Measurements from ENCODE around the gene MAP6. TPM values are rescaled to one million over a fixed set of nuclear protein-coding genes. Genes with fewer than 3 reads are reported as not detected.

Gene MAP6
- total and polyA plus RNA-seq, 9 of the 15 experiments (the other 6 are each of a cell fraction or from before 2014, with no cell fraction given) = not detected

DNA sequence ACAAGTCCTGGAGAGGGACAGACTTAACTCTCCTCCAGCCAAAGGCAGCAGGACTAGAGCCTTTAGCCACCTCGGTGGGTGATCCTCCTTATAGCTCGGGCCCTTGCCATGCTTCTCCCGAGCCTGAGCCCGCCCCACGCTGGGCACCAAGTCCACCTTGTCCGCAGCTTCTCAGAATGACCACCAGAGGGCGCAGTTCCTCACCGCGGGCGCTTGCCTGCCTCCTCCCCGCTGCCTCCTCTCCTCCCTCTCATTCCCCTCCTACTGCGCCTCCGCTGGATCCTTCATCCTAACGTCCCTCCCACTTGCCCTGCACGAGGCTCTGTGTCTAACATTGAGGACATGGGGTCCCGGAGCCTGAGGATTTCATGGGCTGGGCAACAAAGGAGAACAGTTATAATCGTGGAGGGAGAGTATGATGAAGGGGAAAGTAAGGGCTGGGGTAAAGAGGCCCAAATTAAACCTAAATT, 37.5 kb upstream of the MAP6 start (continued):
- TF ChIP-seq RAD21 (CRISPR knock-in tag; conservative IDR thresholded peaks at IDR 0.05 in 1 of 2, IDR thresholded peaks at IDR 0.05 in 1 of 2) = peak; percentile 51 to 75; a peak in 3 of 4 replicates
- TF ChIP-seq PHF20 (IDR thresholded peaks at IDR 0.05; ENCODE audit: partially characterized antibody) = no peak

DNA sequence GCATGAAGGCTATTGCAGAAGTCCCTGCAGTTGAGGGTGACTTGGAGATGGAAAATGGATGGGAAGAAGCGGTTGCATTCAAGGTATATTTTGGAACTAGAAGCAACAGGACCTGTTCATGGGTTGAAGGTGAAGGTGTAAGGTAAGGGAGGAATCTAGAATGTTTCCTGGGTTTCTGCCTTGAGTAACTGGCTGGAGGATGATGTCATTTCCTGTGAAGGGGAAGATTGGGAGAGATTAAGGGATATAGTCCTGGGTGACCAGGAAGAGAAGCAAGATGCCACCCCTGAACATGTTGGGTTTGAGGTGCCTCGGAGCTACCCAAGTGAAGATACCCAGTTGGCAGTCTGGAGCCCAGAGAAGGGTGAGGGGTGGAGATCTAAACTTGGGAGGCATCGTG, 36.7 kb upstream of the MAP6 start:
- no peak for DNase-seq (ENCODE audit: extremely low read depth in 1 of 4, low spot score in 3 of 4)
- TF ChIP-seq ID3 (CRISPR knock-in tag; IDR thresholded peaks at IDR 0.05) = no peak
- no peak for TF ChIP-seq ID3 (tag; IDR thresholded peaks at IDR 0.05)
- TF ChIP-seq, protein P1, sequence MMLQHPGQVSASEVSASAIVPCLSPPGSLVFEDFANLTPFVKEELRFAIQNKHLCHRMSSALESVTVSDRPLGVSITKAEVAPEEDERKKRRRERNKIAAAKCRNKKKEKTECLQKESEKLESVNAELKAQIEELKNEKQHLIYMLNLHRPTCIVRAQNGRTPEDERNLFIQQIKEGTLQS (IDR thresholded peaks at IDR 0.05) = peak; percentile 75
- TF ChIP-seq, protein P1 (CRISPR knock-in tag; conservative IDR thresholded peaks at IDR 0.05) = no peak
- TF ChIP-seq ZNF644 (tag; IDR thresholded peaks at IDR 0.05; ENCODE audit: low read depth) = no peak
- no peak for TF ChIP-seq ELF4 (CRISPR knock-in tag; IDR thresholded peaks at IDR 0.05)
- TF ChIP-seq JUND (IDR thresholded peaks at IDR 0.05; ENCODE audit: borderline replicate concordance, low read depth, low read length) = peak; percentile 46; the same call in 1 of the 2 replicates
- TF ChIP-seq JUND (tag; IDR thresholded peaks at IDR 0.05; ENCODE audit: borderline replicate concordance, low read depth, low read length) = no peak
- TF ChIP-seq, protein P2, sequence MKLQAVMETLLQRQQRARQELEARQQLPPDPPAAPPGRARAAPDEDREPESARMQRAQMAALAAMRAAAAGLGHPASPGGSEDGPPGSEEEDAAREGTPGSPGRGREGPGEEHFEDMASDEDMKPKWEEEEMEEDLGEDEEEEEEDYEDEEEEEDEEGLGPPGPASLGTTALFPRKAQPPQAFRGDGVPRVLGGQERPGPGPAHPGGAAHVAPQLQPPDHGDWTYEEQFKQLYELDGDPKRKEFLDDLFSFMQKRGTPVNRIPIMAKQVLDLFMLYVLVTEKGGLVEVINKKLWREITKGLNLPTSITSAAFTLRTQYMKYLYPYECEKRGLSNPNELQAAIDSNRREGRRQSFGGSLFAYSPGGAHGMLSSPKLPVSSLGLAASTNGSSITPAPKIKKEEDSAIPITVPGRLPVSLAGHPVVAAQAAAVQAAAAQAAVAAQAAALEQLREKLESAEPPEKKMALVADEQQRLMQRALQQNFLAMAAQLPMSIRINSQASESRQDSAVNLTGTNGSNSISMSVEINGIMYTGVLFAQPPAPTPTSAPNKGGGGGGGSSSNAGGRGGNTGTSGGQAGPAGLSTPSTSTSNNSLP (IDR thresholded peaks at IDR 0.05; ENCODE audit: borderline replicate concordance, low read depth, low read length) = no peak
- TF ChIP-seq ATF7 (IDR thresholded peaks at IDR 0.05) = peak; percentile 73
- no peak for TF ChIP-seq IFI16 (CRISPR knock-in tag; IDR thresholded peaks at IDR 0.05)
- no peak for TF ChIP-seq PURB (CRISPR knock-in tag; IDR thresholded peaks at IDR 0.05; ENCODE audit: low read depth)
- TF ChIP-seq GABPA (tag; conservative IDR thresholded peaks at IDR 0.05; ENCODE audit: low read depth) = peak; percentile 59
- no peak for TF ChIP-seq ZNF699 (CRISPR knock-in tag; IDR thresholded peaks at IDR 0.05; ENCODE audit: insufficient replicate concordance)
- TF ChIP-seq ZNF280A (IDR thresholded peaks at IDR 0.05; ENCODE audit: low read depth, partially characterized antibody) = no peak

More for the DNA sequence above, 36.7 kb upstream of the MAP6 start:
- WGBS (ENCODE audit: insufficient coverage, low coverage, missing lambda C conversion rate) = 29% methylated on average over 3 of the region's 3 CpGs
- in situ Hi-C loops (cut with MboI) = no loop called here
- POLR2A ChIA-PET = interaction anchor here (0.9 kb wide), 1 partner anchor 14 kb away, joined by 5 read pairs; no protein-coding TSS in a partner anchor
- Histone ChIP-seq H2AFZ (ENCODE audit: low read depth, low read length) (peak overlapping the region; percentile 87), H3K4me2 (ENCODE audit: insufficient read depth, low read length) (no peak overlapping the region), H3K4me3 (no peak overlapping the region), H3K9me1 (ENCODE audit: control insufficient read depth, insufficient read depth, low read length) (no peaks in the 10 kb centered on the region), H3K9me3 (replicated peaks; ENCODE audit: control insufficient read depth, insufficient read depth, low read depth, low read length) (peaks cover 3% of the 10 kb centered on the region; the same call in 1 of the 2 replicates), H3K36me3 (ENCODE audit: control insufficient read depth, insufficient read depth, low read length) (no peaks in the 10 kb centered on the region), H3K27me3 (ENCODE audit: control insufficient read depth in 2 of 2, insufficient read depth in 2 of 2, low read length in 2 of 2) (peaks cover 0 to 5% of the 10 kb centered on the region in 2 experiments; a peak in 2 of 5 replicates), H3K4me1 (replicated peaks in 1 of 2; ENCODE audit: control insufficient read depth in 2 of 2, insufficient read depth in 2 of 2, low read length in 2 of 2) (peaks cover 5 to 6% of the 10 kb centered on the region in 2 experiments; a peak in 3 of 5 replicates), H4K20me1 (replicated peaks; ENCODE audit: control insufficient read depth, insufficient read depth, low read length) (no peaks in the 10 kb centered on the region), H3K79me2 (ENCODE audit: control insufficient read depth, insufficient read depth, low read length) (no peaks in the 10 kb centered on the region), H3K9ac (ENCODE audit: insufficient read depth in 1 of 2, low read depth in 2 of 2, low read length in 2 of 2) (no peak overlapping the region), H3K27ac (ENCODE audit: extremely low read depth, low read depth, low read length) (no peak overlapping the region)
- ATAC-seq (no peak), FAIRE-seq (peak; percentile 11)
- CTCF ChIA-PET (ENCODE audit: low intra/inter-chr PET ratio) = interaction anchor here (1.7 kb wide), 1 partner anchor 62 kb away, joined by 7 read pairs; the partner anchor contains the start of gene DGAT2
- no TSS peak for BruUV-seq (replicated peaks)
- intact Hi-C loops (cut with micrococcal nuclease) = no loop called here

Measured in K562 (cell line).